Keratinocyte (primary cell): Measurements from ENCODE around the gene MEX3C. TPM values are rescaled to one million over a fixed set of nuclear protein-coding genes. Genes with fewer than 3 reads are reported as not detected.

ENCODE experiments used
- DNase-seq: peaks from one replicate; pipeline ENCODE4 v3.0.0-alpha.2; 2011; ENCODE audit warnings: low read depth, missing footprints, low spot score
- FAIRE-seq: peaks from 2 replicates; lab custom pipeline; 2011; peaks lifted over from hg19 to GRCh38; lab: Jason Lieb, UNC
- H2AFZ ChIP-seq: 2 replicates; pipeline ENCODE4 v1.6.0; 2012; ENCODE audit warnings: low read length, control low read depth, inconsistent platforms; ENCODE audit not compliant: control insufficient read depth
- H3K27ac ChIP-seq: 2 replicates; pipeline ENCODE4 v1.5.1; 2011; ENCODE audit warnings: low read length; ENCODE audit not compliant: control insufficient read depth, insufficient read depth
- H3K27me3 ChIP-seq: 3 replicates; pipeline ENCODE4 v1.6.0; 2011; ENCODE audit warnings: low read length; ENCODE audit not compliant: control insufficient read depth, insufficient read depth; ENCODE audit errors: extremely low read depth
- H3K36me3 ChIP-seq, 2 experiments: 2 replicates in 1 of 2; 3 replicates in 1 of 2; pipeline ENCODE4 v1.5.1; 2011; ENCODE audit warnings: low read length in 2 of 2, mild to moderate bottlenecking in 1 of 2; ENCODE audit not compliant: control insufficient read depth in 2 of 2, insufficient read depth in 2 of 2; ENCODE audit errors: extremely low read depth in 1 of 2
- H3K4me1 ChIP-seq: 3 replicates; pipeline ENCODE4 v1.5.1; 2011; ENCODE audit warnings: low read length; ENCODE audit not compliant: control insufficient read depth, insufficient read depth; ENCODE audit errors: extremely low read depth
- H3K4me2 ChIP-seq: 3 replicates; pipeline ENCODE4 v1.6.0; 2011; ENCODE audit warnings: low read depth, low read length; ENCODE audit not compliant: control insufficient read depth, insufficient read depth; ENCODE audit errors: extremely low read depth
- H3K4me3 ChIP-seq, 3 experiments: fragments of 200-600 bp in 1 of 3; sonication (generic) in 1 of 3; 2 replicates in 2 of 3; 3 replicates in 1 of 3; pipeline ENCODE4 v1.5.1; 2011 to 2016; ENCODE audit warnings: low read length in 3 of 3, mild to moderate bottlenecking in 3 of 3, control low read depth in 2 of 3, inconsistent platforms in 1 of 3, low read depth in 1 of 3, mixed read lengths in 1 of 3, mixed run types in 1 of 3, moderate library complexity in 1 of 3; ENCODE audit not compliant: control insufficient read depth in 2 of 3, insufficient read depth in 2 of 3; ENCODE audit errors: extremely low read depth in 1 of 3
- H3K79me2 ChIP-seq: 2 replicates; pipeline ENCODE4 v1.6.0; 2012; ENCODE audit warnings: low read length; ENCODE audit not compliant: control insufficient read depth, insufficient read depth
- H3K9ac ChIP-seq: 3 replicates; pipeline ENCODE4 v1.6.0; 2011; ENCODE audit warnings: low read length; ENCODE audit not compliant: control insufficient read depth, insufficient read depth; ENCODE audit errors: extremely low read depth
- H3K9me1 ChIP-seq: 3 replicates; pipeline ENCODE4 v1.6.0; 2011; ENCODE audit warnings: low read length; ENCODE audit not compliant: control insufficient read depth, insufficient read depth; ENCODE audit errors: extremely low read depth
- H3K9me3 ChIP-seq: 2 replicates; pipeline ENCODE4 v1.5.1; 2012; ENCODE audit warnings: low read depth, low read length; ENCODE audit not compliant: control insufficient read depth
- H4K20me1 ChIP-seq: 3 replicates; pipeline ENCODE4 v1.6.0; 2011; ENCODE audit warnings: low read length; ENCODE audit not compliant: control insufficient read depth, insufficient read depth; ENCODE audit errors: extremely low read depth
- CTCF ChIP-seq, 3 experiments: IDR thresholded peaks in 1 of 3; conservative IDR thresholded peaks in 1 of 3; optimal IDR thresholded peaks in 1 of 3; 2 replicates in 2 of 3; 3 replicates in 1 of 3; pipeline versions ENCODE3 to v1.5.1; 2011; ENCODE audit warnings: low read length in 3 of 3, mild to moderate bottlenecking in 3 of 3, moderate library complexity in 2 of 3, control low read depth in 1 of 3, inconsistent platforms in 1 of 3; ENCODE audit not compliant: insufficient read depth in 2 of 3; ENCODE audit errors: extremely low read depth in 1 of 3
- EZH2 ChIP-seq: IDR thresholded peaks from one replicate; pipeline ENCODE4 v1.6.1; 2012; ENCODE audit warnings: inconsistent platforms, mild to moderate bottlenecking, low read length, moderate library complexity
- dilution Hi-C: fragments of 300-500 bp; cut with MboI; formaldehyde crosslinking; loops from one replicate; pipeline ENCODE4 v1.7.0; 2020; ENCODE audit warnings: low sequenced_read_pairs; ENCODE audit not compliant: extremely low pct_ligation_motif_present
- polyA plus RNA-seq, 5 experiments: library from polyadenylated mRNA; depleted of rRNA in 3 of 5; stranded (reverse) in 3 of 5; stranded (forward) in 1 of 5; unstranded in 1 of 5; fragments of >200 nt; gene quantifications; 1 replicate in 1 of 5; 2 replicates in 3 of 5; 3 replicates in 1 of 5; pipeline versions ENCODE4 v1.2.1 to v1.2.3, GENCODE V29; 2011 to 2012; ENCODE audit warnings: missing spikeins in 2 of 5, low read depth in 1 of 5, low replicate concordance in 1 of 5

The MEX3C gene
- polyA plus RNA-seq, 1 donor (not counting 4 experiments of a cell fraction or from before 2014, with no cell fraction given) = 75.1 TPM

GRCh38 chr18:51184091-51184457 is 13.4 kb downstream of the MEX3C start:
- no peak for DNase-seq
- Histone ChIP-seq H3K79me2 (peaks cover 96% of the 10 kb centered on the region), H3K9me3 (no peaks in the 10 kb centered on the region), H2AFZ (no peak overlapping the region), H3K27ac (no peak overlapping the region), H3K4me1 (no peaks in the 10 kb centered on the region), H3K27me3 (no peaks in the 10 kb centered on the region), H4K20me1 (no peaks in the 10 kb centered on the region), H3K36me3 (no peaks in the 10 kb centered on the region), H3K9me1 (no peaks in the 10 kb centered on the region), H3K4me2 (no peak overlapping the region), H3K4me3 (no peak overlapping the region), H3K9ac (no peak overlapping the region)
- TF ChIP-seq CTCF (optimal IDR thresholded peaks at IDR 0.05 in 1 of 3, IDR thresholded peaks at IDR 0.05 in 1 of 3, conservative IDR thresholded peaks at IDR 0.05 in 1 of 3; ENCODE audit: extremely low read depth in 1 of 3, insufficient read depth in 2 of 3, low read length in 3 of 3) (no peak), EZH2 (no peak)
- FAIRE-seq = no peak
- dilution Hi-C loops = no loop called here

GRCh38 chr18:51183372-51184090 is 13.9 kb downstream of the MEX3C start:
- DNase-seq = no peak
- Histone ChIP-seq H3K36me3 (no peaks in the 10 kb centered on the region), H3K4me2 (no peak overlapping the region), H3K27ac (no peak overlapping the region), H3K9me1 (no peaks in the 10 kb centered on the region), H3K27me3 (no peaks in the 10 kb centered on the region), H3K4me3 (no peak overlapping the region), H3K9me3 (no peaks in the 10 kb centered on the region), H3K4me1 (no peaks in the 10 kb centered on the region), H2AFZ (no peak overlapping the region), H3K79me2 (peaks cover 95% of the 10 kb centered on the region), H3K9ac (no peak overlapping the region), H4K20me1 (no peaks in the 10 kb centered on the region)
- no peak for FAIRE-seq
- dilution Hi-C loops = no loop called here
- no peak for TF ChIP-seq EZH2
- no peak for TF ChIP-seq CTCF (optimal IDR thresholded peaks at IDR 0.05 in 1 of 3, IDR thresholded peaks at IDR 0.05 in 1 of 3, conservative IDR thresholded peaks at IDR 0.05 in 1 of 3; ENCODE audit: extremely low read depth in 1 of 3, insufficient read depth in 2 of 3, low read length in 3 of 3)
